CD4-positive, alpha-beta T cell treated with Interleukin-6 for 4 hours (primary cell): ENCODE measurements around the gene ITPR1.
"Not testable (repeated sequence)": the region's sequence is repeated elsewhere in the genome, so short reads cannot be mapped to it uniquely, and the experiment has no call there.

Experiments
- DNase-seq: peaks from one replicate; pipeline ENCODE4 v3.0.0-alpha.2; 2020; ENCODE audit warnings: mixed read lengths

The ITPR1 gene

DNA sequence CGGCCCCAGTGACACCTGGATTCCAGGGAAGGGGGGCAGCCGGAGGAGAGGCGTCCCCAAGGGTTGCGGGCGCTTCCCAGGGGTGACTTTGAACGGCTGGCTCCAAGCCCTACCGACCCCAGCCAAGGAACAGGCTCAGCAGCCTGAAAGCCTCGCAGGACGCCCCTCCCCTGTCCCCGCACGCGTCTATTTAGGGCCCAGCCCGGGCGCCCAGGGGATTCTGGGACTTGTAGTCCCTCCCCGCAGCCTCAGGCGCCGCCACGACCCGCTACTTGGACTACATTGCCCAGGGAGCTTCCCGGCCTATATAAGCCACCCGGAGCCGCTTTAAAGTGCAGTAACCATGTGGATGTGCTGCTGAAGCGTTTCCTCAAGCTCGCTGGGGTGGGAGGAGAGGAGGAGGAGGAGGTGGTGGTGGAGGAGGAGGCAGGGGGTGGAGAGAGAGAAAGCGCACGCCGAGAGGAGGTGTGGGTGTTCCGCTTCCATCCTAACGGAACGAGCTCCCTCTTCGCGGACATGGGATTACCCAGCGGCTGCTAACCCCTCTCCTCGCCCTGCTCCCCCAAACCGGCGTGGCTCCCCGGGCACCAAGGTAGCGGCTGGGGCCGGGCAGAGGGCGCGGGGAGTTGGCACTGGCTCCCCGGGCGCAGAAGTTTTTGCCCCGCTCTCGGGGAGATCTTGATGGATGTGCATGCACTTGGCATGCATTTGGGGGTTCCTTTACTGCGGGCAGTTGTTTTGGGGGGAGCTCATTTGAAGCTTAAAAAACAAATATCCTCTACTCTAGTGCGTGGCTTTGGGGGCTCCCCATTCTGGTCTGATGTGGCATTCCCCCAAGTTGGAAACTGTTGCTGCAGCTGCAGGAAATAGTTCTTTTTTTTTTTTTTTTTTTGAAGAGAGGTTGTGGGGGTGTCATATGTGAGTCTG, at the start of gene ITPR1:
TSS of gene ITPR1 (plus strand) at position 335 of the 927 bp plus-strand sequence. CDS start 23,144 bp downstream, outside the sequence.
- peak; percentile 99 for DNase-seq

DNA sequence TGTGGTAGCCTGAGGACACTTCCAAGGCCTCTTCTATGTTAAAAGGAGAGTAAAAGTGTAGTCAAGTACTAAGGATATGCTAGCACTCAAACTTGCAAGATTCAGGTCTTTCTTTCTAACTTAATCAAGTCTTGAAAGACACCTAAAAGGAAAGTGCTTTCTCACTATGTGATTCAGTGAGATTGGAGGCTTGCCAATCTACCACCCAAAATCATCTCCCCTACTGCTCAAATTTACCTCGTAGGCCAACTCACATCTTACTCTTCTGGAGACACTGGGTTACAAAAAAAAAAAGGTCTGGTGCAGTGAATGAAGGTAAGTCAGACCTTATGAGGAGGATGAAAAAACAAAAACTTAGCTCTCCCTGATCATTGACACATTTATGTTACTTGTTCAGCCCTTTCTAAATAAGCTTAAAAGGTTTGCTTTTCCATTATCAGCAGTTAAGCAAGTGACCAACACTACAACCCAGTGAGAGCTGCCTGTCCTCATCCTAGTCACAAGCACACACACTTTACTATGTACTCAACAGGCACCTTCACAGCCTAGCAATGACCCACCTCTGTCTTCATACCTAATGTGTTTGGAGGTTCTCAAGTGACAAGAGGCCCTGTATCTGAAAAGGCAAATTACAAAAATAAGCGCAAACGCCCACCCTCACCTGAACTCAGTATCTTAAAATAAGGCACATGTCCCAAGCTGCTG, 45.7 kb upstream of the ITPR1 start:
- DNase-seq: no peak

DNA sequence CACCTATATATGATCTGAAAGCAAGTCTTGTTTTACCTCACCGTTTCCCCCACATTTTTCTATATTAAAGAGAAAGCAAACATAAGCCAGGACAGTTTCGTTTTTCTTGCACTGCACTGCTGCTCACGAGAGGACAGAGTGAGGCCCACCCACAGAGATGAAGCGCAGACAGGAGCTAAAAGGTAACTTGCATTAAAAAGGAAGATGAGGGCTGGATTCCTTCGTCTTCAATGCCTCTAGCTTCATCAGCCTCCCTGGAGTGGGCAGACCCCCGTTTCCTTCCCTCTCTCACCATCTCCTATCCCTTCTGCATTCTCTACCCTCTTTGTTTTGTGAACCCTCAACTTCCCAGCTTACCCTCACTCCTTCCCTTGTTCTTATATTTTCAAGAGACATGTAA, 45.0 kb upstream of the ITPR1 start:
- no peak for DNase-seq

DNA sequence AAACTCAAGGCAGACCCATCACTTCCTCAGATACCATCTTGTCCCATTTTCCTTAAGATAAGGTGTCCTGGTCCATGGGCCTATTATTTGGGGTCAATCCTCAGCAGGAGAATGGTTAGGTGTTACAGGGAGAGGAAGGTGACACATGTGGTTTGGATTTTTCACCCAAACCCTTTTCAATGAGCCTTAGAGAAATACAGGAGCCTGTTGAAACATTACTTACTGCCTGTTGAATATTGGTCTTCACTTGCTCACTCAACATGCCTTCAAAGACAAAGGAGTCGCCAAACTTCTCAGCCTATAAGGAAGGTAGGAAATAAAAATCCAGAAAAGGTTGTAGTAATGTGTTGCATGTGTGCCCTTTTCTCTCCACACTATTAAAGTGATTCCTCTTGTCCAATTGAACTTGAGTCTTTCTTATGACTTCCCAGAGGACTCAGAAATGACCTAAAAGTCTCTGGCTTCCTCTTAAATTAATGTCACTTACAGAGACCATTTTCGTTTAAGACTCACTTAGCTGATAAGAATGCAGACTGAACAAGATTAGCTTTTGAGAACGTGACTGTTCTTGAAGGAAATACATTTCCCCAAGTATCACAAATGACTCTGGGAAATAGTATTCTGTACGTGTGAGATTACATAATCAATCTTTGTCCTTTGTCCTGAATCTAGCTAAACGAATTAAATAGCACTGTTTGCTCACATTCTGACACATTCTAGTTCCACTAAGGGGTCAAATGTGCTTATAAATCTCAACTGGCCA, 43.9 kb upstream of the ITPR1 start:
- DNase-seq: no peak

DNA sequence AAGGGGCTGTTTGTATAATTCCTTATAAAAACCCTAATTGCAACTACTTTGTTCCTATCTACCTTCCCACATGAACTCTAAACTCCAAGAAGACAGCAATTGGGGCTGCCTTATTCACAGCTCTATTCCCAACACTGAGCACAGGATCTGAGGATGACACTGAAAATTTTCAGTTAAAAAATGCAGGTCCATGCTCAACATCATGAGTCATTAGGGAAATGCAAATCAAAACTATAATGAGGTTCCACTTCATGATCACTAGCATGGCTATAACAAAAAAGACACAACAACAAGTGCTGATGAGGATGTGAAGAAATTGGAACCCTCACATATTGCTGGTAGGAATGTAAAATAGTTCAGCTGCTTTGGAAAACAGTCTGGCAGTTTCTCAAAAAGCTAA, 39.0 kb upstream of the ITPR1 start:
- DNase-seq: no peak

DNA sequence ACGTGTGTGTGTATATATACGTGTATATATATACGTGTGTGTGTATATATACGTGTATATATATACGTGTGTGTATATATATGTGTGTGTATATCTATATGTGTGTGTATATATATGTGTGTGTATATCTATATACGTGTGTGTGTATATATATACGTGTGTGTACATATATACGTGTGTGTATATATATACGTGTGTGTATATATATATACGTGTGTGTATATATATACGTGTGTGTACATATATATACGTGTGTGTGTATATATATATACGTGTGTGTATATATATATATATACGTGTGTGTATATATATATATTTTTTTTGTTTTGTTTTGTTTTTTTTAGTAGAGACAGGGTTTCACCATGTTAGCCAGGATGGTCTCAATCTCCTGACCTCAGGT, 36.4 kb upstream of the ITPR1 start:
- DNase-seq: not testable (repeated sequence)

DNA sequence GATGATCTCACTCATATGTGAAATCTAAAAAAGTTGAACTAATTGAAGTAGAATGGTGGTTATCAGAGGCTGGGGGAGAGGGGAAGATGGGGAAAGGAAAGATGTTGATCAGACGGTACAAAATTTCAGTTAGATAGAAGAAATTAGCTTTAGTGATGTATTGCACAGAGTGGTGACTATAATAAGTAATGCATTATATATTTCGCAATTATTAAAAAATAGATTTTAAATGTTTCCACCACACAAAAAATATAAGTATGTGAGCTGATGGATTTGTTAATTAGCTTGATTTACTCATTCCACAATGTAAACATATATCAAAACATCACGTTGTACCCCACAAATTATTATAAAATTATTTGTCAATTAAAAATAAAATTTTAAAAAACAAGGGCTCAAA, 34.2 kb upstream of the ITPR1 start:
- no peak for DNase-seq

DNA sequence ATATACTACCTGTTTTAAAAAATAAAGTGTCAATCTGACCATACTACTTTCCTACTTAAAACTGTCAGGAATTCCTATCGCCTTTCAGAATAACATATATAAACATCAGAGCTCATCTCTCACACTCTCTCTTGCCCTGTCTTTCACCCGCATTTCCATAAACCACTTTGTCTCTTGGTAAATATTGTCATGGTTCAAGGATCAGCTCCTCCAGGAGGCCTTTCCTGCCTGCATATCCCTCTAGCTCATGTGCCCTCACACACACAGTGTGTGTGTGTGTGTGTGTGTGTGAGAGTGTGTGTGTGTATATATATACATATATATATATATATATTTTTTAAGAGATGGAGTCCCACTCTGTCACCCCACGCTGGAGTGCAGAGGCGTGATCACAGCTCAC, 32.8 kb upstream of the ITPR1 start:
- no peak for DNase-seq

DNA sequence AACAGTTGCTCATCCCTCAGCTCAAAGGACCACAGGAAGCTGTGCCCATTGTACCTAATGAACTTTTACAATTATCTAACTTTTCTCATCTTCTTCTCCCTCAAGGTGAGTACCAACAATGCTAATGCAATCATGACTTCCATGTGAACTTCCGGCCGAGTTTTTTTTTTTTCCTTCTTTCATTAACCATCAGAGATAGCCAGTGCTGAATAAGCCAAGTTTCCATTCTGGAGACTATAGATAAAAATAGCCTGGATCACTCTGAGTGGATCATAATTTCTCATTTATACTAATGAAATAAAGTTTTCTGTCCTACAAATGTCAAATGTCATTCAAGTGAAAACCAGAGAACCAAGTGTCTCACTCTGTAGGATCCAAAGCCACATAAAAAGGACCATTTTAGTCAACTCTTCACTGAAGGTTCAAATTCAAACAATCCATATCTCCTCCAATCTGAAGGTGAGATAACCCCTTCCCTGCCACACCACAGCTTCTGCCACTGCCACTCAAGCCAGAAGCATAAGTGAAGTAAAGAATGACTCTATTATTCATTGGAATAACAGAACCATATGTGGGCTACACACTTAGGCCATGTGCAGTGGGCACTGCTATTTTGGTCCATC, 31.6 kb upstream of the ITPR1 start:
- DNase-seq: no peak

DNA sequence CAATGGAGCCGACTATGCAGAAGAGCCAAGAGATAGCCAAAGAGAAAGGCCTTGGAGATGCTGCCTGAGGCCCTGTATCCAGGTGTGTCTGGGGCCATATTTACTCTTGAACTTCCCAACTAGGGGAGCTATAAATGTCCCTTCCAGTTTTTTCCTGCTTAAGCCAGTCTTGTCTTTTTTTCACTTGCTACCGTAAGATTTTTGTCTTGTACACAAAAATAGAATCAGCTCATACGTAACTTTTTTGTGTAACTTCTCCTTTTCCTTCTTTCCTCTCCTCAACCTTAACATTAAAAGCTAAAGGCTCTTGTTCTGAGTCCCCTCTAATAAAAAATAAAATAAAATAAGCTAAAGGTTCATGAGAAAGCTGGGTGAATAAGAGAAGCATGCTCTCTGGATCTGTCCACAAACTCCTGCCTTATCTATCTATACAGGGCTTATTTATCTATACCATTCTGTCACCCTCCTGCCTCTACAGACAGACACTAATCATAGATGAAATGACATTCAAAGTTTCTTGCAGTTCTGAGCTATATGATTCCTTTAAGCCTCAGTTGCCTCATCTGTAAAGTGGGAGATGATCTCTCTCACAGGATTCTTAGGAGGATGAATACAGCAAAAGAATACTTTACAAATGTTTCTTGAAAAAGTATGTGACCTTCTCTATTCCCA, 30.6 kb upstream of the ITPR1 start:
- no peak for DNase-seq

DNA sequence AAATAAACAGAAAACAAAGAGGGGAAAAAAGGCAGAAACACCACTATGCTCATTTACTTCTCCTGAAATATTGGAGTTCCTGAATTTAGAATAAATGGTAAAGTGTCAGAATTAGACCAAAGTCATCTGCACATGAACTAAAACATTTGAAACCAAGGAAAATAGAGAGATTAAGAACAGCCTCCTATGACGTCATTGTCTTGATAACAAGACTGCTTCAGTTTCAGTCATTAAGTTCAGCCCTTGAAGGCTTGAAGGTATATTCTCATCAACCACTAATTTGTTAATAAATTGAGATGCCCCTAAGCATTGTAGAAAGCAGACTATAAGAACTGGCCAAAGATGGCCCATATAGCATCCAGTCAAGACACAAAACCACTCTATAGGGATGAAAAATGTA, 28.6 kb upstream of the ITPR1 start:
- no peak for DNase-seq

DNA sequence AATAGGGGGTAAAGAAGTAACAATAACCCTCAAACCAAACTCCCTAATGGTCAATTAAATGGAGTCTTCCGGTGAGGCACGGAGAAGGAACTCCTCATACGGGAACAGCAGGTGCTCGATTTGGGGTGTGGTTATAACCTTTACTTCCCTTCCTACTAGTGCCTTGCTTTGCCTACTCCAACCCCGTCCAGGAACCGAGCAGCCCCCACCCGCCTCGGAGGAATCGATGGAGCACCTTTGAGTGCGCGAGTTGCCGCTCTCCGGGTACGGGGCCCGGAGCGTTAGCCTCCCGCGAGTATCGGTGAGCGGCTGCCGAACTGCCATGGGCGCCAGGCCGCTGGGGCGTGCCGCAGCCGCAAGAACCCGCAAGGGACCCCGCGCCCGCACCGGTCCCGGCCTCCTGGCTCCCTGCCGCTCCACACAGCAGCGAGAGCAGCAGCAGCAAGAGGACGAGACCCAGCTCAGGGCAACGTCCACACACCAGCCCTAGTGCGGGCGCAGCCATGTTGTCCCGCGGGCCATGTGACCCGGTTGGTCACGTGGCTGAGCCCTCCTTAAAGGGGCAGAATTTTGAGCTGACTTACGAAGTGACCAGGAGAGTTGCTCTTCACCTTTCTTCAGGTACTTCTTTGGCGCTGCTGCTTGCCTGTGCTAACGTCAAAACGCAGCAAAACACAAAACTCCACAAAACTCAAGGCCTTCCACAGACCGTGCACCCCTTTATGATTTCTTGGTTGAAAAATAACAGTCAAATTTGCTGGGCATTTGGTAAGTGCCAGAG, 26.2 kb upstream of the ITPR1 start, which contains the start of gene SUMF1:
TSS of gene SUMF1 (minus strand) at position 529 of the 781 bp plus-strand sequence. CDS start at position 505, 24 bp downstream.
- peak; percentile 76 for DNase-seq

DNA sequence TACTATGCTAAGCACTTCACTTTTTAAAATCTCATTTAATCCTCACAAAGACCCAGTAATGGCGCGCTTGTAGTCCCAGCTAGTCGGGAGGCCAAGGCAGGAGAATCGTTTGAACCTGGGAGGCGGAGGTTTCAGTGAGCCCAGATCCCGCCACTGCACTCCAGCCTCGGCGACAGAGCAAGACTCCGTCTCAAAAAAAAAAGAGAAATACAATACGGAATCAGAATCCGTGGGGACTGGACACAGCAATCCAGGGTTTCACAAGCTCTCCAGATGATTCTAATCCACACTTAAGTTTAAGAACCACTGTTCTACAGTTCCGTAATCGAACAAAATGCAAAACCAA, 25.7 kb upstream of the ITPR1 start:
- no peak for DNase-seq

DNA sequence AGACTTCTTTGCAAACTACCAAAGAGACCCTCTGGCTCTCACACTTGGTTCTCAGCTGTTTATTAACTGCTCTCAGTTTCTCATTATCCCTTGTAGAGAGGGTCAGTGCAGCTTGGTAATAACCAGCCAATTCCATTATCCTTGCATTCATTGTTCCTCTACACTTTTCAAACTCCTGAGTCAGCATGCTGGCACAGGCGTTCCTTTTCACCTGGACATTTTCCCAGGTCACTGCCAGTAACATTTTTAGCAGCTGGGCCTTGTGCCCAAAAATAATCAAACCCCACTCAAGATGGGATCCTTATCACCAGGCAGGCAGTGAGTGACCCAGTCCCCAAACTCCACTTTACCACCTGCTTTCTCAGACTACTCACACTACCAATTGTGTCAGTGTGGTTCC, 21.2 kb upstream of the ITPR1 start:
- DNase-seq: no peak

DNA sequence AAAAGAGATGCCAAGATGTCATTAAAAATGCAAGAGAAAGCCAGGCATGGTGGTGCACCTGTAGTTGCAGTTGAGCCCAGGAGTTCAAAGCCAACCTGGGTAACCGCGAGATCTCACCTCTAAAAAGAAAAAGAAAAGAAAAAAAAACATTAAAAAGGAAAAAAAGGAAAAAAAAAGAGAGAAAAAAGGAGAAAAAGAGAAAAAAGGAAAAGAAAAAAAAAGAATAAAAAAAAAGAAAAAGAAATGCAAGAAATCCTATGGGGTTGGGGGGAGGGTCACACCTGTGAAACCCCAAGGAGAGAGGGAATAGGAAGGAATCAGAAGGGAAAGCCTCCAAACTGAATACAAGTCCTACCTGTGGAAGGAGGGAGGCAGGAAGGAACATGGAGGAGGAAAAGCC, 20.8 kb upstream of the ITPR1 start:
- no peak for DNase-seq

DNA sequence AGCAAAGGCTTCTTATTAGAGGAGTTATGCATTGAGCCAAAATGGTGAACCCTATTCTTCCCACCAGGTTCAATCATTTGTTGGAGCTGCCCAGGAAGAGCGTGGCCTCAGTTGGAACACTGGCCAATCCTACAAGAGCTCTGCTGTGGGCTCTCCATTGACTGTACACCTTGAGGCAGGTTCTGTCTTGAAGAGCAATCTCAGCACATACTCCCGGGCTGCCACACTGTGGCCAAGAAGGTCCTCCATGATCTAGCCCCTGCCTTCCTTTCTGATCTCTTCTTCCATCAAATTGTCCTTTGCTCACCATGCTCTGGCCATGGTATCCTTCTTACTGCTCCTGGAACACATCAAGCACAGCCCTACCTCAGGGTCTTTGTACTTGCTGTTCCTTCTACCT, 20.4 kb upstream of the ITPR1 start:
- DNase-seq: no peak

DNA sequence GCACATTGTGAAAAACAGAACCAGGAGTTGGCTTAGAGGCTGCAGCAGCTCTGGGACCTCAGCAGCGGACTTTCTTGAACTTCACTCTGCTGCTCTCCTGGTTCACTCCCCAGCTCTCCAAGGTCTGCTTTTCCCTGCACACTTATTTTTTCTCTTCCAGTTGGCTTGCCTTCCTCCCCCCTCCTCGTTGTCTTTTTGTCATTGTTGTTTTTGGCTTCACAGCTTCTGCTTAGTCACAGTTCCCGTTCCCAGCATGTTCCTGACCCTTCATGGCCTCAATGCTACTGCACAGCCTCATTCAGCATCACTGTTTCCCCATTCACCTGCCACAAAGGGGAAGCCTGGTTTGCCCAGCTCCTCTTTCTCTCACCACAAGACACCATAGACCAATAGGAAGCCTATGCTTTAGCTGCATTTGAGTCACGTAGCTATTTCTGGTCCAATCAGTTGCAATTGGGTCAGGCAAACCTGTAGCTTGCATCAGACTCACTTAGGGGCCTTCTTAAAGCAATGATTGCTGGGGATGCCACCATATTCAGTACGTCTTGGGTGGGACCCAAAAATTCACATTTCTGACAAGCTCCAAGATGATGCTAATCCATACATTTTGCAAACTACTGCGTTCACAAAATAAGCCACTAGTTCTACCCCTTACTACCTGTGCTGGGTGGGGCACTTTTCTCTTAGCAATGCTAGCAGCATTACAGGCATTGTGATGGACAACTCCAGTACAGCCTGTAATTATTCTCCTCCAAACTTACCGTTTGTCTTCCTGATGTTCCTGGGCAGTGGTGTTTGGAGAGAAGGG, 18.3 kb upstream of the ITPR1 start:
- DNase-seq: no peak

DNA sequence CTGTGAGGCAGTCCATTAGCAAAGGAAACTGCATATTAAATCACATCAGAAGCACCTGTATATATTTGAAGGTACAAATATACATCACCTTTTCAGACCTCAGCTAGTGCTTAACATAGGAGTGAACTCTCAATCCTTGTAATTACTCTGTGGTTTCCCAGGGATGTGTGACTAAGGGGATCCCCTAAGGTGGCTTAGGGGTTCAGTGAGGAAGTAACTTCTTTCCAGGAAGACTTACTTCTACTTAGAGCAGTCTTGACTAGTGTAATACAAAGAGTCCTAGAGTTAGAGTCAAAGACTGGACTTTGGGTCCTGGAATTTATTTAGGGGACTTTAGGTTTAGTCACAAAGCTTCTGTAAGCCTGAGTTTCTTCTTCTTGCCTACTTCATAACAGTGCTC, 17.3 kb upstream of the ITPR1 start:
- no peak for DNase-seq

DNA sequence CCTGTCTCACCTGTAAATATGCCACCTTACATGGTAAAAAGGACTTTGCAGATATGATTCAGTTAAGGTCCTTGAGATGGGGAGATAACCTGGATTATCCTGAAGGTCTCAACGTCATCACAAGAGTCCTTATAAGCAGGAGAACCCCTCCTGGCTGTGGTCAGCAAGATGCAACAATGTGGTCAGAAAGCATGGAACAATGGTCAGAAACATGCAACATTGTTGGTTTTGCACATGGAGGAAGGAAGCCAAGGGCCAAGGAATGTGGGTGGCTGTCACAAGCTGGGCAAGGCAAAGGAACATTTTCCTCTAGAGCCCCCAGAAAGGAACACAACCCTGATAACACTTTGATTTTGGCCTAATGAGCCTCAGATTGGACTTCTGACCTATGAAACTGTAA, 16.7 kb upstream of the ITPR1 start:
- DNase-seq: no peak

DNA sequence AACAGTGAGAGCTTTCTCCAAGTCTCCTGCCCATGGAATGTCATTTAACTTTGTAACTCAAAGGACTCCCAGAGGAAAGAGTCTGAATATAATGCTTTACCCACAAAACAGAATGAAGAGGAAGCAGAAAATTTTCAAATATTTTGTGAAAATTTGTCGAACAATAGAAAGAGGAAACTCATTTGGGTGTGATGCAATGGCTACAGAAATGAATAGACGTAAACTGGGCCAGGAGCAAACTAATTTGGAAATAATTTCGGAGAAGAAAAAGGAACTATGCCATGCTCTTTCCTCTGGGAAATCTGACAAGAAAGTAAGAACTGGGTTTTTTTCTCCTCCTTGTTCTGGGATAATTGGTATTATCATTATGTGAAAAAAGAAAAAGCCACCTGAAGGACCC, 14.9 kb upstream of the ITPR1 start:
- no peak for DNase-seq

DNA sequence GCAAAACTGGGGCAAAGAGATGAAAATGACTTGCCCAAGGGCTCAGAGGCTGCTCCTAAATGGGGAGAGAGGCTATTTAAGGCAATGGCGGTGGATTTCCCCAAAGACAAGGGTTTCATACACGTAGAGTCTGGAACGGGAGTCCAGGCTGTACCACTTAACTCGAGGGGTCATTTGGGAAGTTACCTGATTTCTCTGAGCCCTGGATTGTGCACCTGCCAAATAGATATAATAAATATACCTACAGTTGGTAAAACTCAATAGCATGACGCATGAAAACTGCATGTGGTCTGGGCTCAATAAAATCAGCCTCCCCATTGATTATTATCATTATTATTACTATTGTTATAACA, 1.3 kb upstream of the ITPR1 start:
- DNase-seq: no peak
